Stimulated activated CD4-positive, alpha-beta T cell treated with anti-CD3 and anti-CD28 coated beads, Interleukin-1b, Interleukin-23, amount 100 ng/mL, for 48 hours (primary cell): Measurements from ENCODE around the gene AP1S2.

Source experiments
- DNase-seq: peaks from one replicate; pipeline ENCODE4 v3.0.0-alpha.2; 2020

The AP1S2 gene

GRCh38 chrX:15804563-15804962, 50.0 kb downstream of the AP1S2 start:
- DNase-seq: no peak

- DNase-seq: no peak
Measured at GRCh38 chrX:15797707-15798106, 56.9 kb downstream of the AP1S2 start.

- no peak for DNase-seq
Measured at GRCh38 chrX:15790769-15791290, 63.8 kb downstream of the AP1S2 start.

GRCh38 chrX:15789979-15790768, 64.4 kb downstream of the AP1S2 start, which contains the start of gene ZRSR2:
Gene ZRSR2 (plus strand): TSS chrX:15790484. CDS start chrX:15790496, 12 bp downstream.
- peak; percentile 85 for DNase-seq

- DNase-seq: no peak
Measured at GRCh38 chrX:15786915-15787314, 67.7 kb downstream of the AP1S2 start.

- DNase-seq: no peak
Measured at GRCh38 chrX:15785176-15785750, 69.3 kb downstream of the AP1S2 start.

GRCh38 chrX:15781961-15782699, 72.5 kb downstream of the AP1S2 start:
- no peak for DNase-seq
